Testis (tissue), 3 donors: Measurements from ENCODE around the gene ISG15. TPM values are rescaled to one million over a fixed set of nuclear protein-coding genes. Genes with fewer than 3 reads are reported as not detected.

ENCODE experiments used
- DNase-seq: peaks from one replicate; pipeline ENCODE4 v3.0.0-alpha.2; 2019
- H3K27ac ChIP-seq, 2 donors: fragments of 200-600 bp; sonication (generic); one replicate each; pipeline ENCODE4 v1.5.1; 2019
- H3K27me3 ChIP-seq: fragments of 200-600 bp; sonication (generic); one replicate; pipeline ENCODE4 v1.5.1; 2019
- H3K36me3 ChIP-seq: fragments of 200-600 bp; sonication (generic); one replicate; pipeline ENCODE4 v1.5.1; 2017; ENCODE audit warnings: low read depth; ENCODE audit errors: missing control alignments
- H3K4me1 ChIP-seq: fragments of 200-600 bp; sonication (generic); one replicate; pipeline ENCODE4 v1.5.1; 2019
- H3K4me3 ChIP-seq, 2 donors: fragments of 200-600 bp; sonication (generic); one replicate each; pipeline ENCODE4 v1.5.1; 2017 to 2019
- H3K9me3 ChIP-seq: fragments of 200-600 bp; sonication (generic); one replicate; pipeline ENCODE4 v1.5.1; 2017
- POLR2A ChIP-seq: fragments of 450-650 bp; IDR thresholded peaks from one replicate; pipeline ENCODE4 v1.6.1; 2017; ENCODE audit warnings: antibody characterized with exemption, mild to moderate bottlenecking, moderate library complexity
- WGBS, 2 donors: methylation state at CpG; one replicate each; pipeline ENCODE4 v1.1.5; 2018; 5-methylcytosine and 5-hydroxymethylcytosine counted together
- intact Hi-C: fragments of 100-400 bp; cut with DNase I; formaldehyde crosslinking; loops from one replicate; pipeline ENCODE4 v1.15.1; 2023; ENCODE audit warnings: low total_unique reads
- polyA plus RNA-seq: library from polyadenylated mRNA; stranded (reverse); fragments of 350-450 nt; fragmentation: Illumina TruSeq; extraction: RNeasy Lipid Tissue Mini Kit (QIAGEN cat#74804); gene quantifications from one replicate; pipeline ENCODE4 v1.2.3, GENCODE V29; 2014; ENCODE audit warnings: low read depth, low replicate concordance; ENCODE audit not compliant: insufficient read depth
- total RNA-seq, 2 donors: library from RNA; depleted of rRNA; stranded (reverse); fragments of >200 nt; gene quantifications; one replicate each; pipeline ENCODE4 v1.2.3, GENCODE V29; 2016
- TF ChIP-seq, protein P1 (sequence below), 3 experiments: fragments of 450-650 bp in 2 of 3; fragments of 200-600 bp in 1 of 3; sonication (generic) in 1 of 3; IDR thresholded peaks; one replicate each; pipeline ENCODE4 v1.5.1; 2016 to 2019; ENCODE audit warnings: antibody characterized with exemption in 3 of 3, mild to moderate bottlenecking in 2 of 3, moderate library complexity in 1 of 3

The ISG15 gene
- total and polyA plus RNA-seq, 3 donors from 2014 or later, result 16.6 to 24.0 (median 22.8) TPM

DNA sequence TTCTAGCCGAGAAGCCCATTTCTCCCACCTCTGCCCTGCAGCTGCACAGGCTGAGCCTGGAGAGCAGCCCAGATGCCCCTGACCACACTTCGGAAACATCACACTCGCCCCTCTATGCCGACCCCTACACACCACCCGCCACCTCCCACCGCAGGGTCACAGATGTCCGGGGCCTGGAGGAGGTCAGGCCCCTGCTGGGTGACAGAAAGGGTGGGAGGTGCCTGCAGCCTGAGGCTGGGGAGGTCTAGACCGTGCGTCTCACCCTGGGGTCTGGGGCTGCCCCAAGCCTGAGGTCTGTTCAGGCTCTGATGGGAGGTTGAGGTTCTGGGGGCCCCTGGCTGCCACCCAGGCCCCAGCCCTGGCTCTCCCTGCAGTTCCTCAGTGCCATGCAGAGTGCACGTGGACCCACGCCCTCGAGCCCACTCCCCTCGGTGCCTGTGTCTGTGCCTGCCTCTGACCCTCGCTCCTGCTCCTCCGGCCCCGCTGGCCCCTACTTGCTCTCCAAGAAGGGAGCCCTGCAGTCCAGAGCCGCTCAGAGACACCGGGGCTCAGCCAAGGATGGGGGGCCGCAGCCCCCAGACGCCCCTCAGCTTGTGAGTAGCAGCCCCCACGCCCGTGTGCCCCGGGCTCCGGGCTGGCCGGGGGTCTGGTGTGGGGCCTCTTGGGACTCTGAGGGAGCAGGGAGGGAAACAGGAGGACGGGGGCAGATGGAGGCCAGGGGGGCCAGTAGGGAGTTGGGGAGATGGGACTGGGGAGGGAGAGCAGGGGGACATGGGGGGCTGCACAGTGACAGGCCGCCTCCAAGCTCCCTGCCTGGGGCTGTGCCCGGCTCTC, 39.6 kb upstream of the ISG15 start:
- no peaks in the 10 kb centered on the region for H3K36me3 ChIP-seq
- TF ChIP-seq, protein P1, sequence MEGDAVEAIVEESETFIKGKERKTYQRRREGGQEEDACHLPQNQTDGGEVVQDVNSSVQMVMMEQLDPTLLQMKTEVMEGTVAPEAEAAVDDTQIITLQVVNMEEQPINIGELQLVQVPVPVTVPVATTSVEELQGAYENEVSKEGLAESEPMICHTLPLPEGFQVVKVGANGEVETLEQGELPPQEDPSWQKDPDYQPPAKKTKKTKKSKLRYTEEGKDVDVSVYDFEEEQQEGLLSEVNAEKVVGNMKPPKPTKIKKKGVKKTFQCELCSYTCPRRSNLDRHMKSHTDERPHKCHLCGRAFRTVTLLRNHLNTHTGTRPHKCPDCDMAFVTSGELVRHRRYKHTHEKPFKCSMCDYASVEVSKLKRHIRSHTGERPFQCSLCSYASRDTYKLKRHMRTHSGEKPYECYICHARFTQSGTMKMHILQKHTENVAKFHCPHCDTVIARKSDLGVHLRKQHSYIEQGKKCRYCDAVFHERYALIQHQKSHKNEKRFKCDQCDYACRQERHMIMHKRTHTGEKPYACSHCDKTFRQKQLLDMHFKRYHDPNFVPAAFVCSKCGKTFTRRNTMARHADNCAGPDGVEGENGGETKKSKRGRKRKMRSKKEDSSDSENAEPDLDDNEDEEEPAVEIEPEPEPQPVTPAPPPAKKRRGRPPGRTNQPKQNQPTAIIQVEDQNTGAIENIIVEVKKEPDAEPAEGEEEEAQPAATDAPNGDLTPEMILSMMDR (IDR thresholded peaks at IDR 0.05), result no peak
- TF ChIP-seq POLR2A, result no peak
- H3K9me3 ChIP-seq, result no peaks in the 10 kb centered on the region
- no peak overlapping the region for H3K4me3 ChIP-seq
- no peaks in the 10 kb centered on the region for H3K27me3 ChIP-seq
- DNase-seq, result no peak
- intact Hi-C loops, result loop anchor here (10.0 kb wide), 1 partner anchor 69 kb away; no protein-coding TSS in a partner anchor
- H3K27ac ChIP-seq, result no peak overlapping the region
- peaks cover 5% of the 10 kb centered on the region for H3K4me1 ChIP-seq
- WGBS, 2 donors, result 74 to 80% methylated on average over 11 to 27 of the region's 28 CpGs

DNA sequence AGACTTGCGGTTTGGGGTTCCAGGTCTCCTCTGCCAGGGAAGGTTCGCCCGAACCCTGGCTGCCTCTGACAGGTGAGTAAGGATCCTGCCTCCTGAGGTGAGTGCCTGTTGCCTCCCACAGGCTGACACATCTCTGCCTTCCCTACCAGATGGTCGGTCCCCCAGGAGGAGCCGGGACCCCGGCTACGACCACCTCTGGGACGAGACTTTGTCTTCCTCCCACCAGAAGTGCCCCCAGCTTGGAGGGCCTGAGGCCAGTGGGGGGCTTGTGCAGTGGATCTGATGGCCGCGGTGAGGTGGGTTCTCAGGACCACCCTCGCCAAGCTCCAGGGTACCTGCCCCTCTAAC, 39.0 kb upstream of the ISG15 start:
- Histone ChIP-seq H3K27ac (no peak overlapping the region), H3K4me1 (peaks cover 5% of the 10 kb centered on the region)
- WGBS, 2 donors, result 79 to 84% methylated on average over 4 to 11 of the region's 11 CpGs

DNA sequence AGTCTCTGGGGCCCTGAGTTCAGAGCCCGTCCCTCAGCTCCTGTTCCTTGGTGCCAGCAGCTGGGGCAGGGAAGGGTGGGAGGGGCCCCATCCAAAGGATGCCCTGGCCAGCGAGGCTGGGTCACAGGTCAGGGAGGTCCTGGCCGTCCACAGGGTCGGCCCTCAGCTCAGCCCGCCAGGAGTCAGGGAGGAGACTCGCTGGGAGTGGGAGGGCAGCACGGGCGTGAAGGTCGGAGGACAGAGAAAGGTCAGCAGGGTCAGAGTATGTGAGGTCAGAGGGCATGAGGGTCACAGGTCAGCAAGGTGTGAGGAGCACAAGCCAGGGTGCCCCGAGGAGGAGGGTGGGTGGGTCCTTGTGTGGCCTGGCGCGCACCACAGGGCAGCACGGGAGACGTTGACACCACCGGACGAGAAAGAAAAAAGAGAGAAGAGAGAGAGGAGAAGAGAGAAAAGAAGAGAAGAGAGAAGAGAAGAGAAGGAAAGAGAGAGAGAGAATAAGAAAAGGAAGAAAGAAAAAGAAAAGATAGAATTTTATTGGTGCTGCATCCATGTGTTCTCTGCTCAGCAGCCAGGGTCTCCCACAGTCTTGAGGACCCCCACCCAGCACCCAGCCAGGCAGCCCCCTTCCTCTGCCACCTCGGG, 38.5 kb upstream of the ISG15 start:
- TF ChIP-seq, protein P1 (IDR thresholded peaks at IDR 0.05), result no peak
- no peak for TF ChIP-seq POLR2A
- Histone ChIP-seq H3K27ac (no peak overlapping the region), H3K9me3 (no peaks in the 10 kb centered on the region), H3K36me3 (no peaks in the 10 kb centered on the region), H3K27me3 (no peaks in the 10 kb centered on the region), H3K4me1 (peaks cover 5% of the 10 kb centered on the region), H3K4me3 (no peak overlapping the region)
- 70 to 78% methylated on average over 15 to 17 of the region's 17 CpGs for WGBS, 2 donors
- intact Hi-C loops, result loop anchor here (10.0 kb wide), 1 partner anchor 70 kb away; no protein-coding TSS in a partner anchor
- no peak for DNase-seq

More for the DNA sequence above, 39.0 kb upstream of the ISG15 start:
- no peaks in the 10 kb centered on the region for H3K9me3 ChIP-seq
- no peak for DNase-seq
- intact Hi-C loops, result loop anchor here (10.0 kb wide), 1 partner anchor 69 kb away; no protein-coding TSS in a partner anchor
- TF ChIP-seq, protein P1 (IDR thresholded peaks at IDR 0.05), result no peak
- no peak for TF ChIP-seq POLR2A
- H3K4me3 ChIP-seq, result no peak overlapping the region
- no peaks in the 10 kb centered on the region for H3K27me3 ChIP-seq
- no peaks in the 10 kb centered on the region for H3K36me3 ChIP-seq

GRCh38 chr1:975365-975764, 37.9 kb upstream of the ISG15 start:
- TF ChIP-seq, protein P1 (IDR thresholded peaks at IDR 0.05), result no peak
- no peak for TF ChIP-seq POLR2A
- H3K4me1 ChIP-seq, result peaks cover 5% of the 10 kb centered on the region
- no peak for DNase-seq
- H3K9me3 ChIP-seq, result no peaks in the 10 kb centered on the region
- H3K27me3 ChIP-seq, result no peaks in the 10 kb centered on the region
- WGBS, 2 donors, result 60 to 64% methylated on average over 4 to 9 of the region's 9 CpGs
- H3K4me3 ChIP-seq, result no peak overlapping the region
- H3K27ac ChIP-seq, result no peak overlapping the region
- intact Hi-C loops, result loop anchor here (10.0 kb wide), 1 partner anchor 71 kb away; no protein-coding TSS in a partner anchor
- H3K36me3 ChIP-seq, result no peaks in the 10 kb centered on the region
